BE2C (cell line): ENCODE measurements around the gene COX6B2.

ENCODE experiments used
- DNase-seq: peaks from one replicate; pipeline ENCODE4 v3.0.0-alpha.2; 2020
- H3K27me3 ChIP-seq: fragments of 250-450 bp; sonication (Bioruptor Pico); 2 replicates; pipeline ENCODE4 v1.5.1; 2020; ENCODE audit warnings: mild to moderate bottlenecking
- H3K36me3 ChIP-seq: fragments of 250-450 bp; sonication (Bioruptor Pico); 2 replicates; pipeline ENCODE4 v1.5.1; 2020; ENCODE audit warnings: mild to moderate bottlenecking
- H3K4me1 ChIP-seq: fragments of 250-450 bp; sonication (Bioruptor Pico); 2 replicates; pipeline ENCODE4 v1.5.1; 2020
- H3K4me3 ChIP-seq: 2 replicates; pipeline ENCODE4 v1.5.1; 2011; ENCODE audit warnings: low read depth, low read length
- H3K9me3 ChIP-seq: fragments of 250-450 bp; sonication (Bioruptor Pico); 2 replicates; pipeline ENCODE4 v1.5.1; 2020
- CTCF ChIP-seq: IDR thresholded peaks from 2 replicates; pipeline ENCODE4 v1.5.1; 2012; ENCODE audit warnings: mild to moderate bottlenecking, low read depth, low read length

Gene COX6B2

GRCh38 chr19:55383279-55384130, 29.0 kb upstream of the COX6B2 start:
- TF ChIP-seq CTCF = no peak
- Histone ChIP-seq H3K9me3 (no peaks in the 10 kb centered on the region), H3K4me1 (peaks cover 6% of the 10 kb centered on the region; the same call in 1 of the 2 replicates), H3K36me3 (peaks cover 25% of the 10 kb centered on the region), H3K4me3 (peak overlapping the region; percentile 86), H3K27me3 (no peaks in the 10 kb centered on the region)
- peak; percentile 79 for DNase-seq

GRCh38 chr19:55382522-55383054, 28.1 kb upstream of the COX6B2 start:
- Histone ChIP-seq H3K4me1 (peaks cover 10% of the 10 kb centered on the region), H3K27me3 (no peaks in the 10 kb centered on the region), H3K36me3 (peaks cover 16% of the 10 kb centered on the region), H3K4me3 (no peak overlapping the region), H3K9me3 (no peaks in the 10 kb centered on the region)
- no peak for TF ChIP-seq CTCF
- DNase-seq = no peak

GRCh38 chr19:55382013-55382412, 27.5 kb upstream of the COX6B2 start:
- no peak for DNase-seq
- H3K36me3 ChIP-seq = peaks cover 10% of the 10 kb centered on the region
- peaks cover 13% of the 10 kb centered on the region for H3K4me1 ChIP-seq
- no peak for TF ChIP-seq CTCF
- H3K9me3 ChIP-seq = no peaks in the 10 kb centered on the region
- no peak overlapping the region for H3K4me3 ChIP-seq
- H3K27me3 ChIP-seq = no peaks in the 10 kb centered on the region

- Histone ChIP-seq H3K27me3 (no peaks in the 10 kb centered on the region), H3K36me3 (no peaks in the 10 kb centered on the region), H3K9me3 (no peaks in the 10 kb centered on the region), H3K4me3 (no peak overlapping the region), H3K4me1 (peaks cover 10% of the 10 kb centered on the region)
- TF ChIP-seq CTCF = no peak
- no peak for DNase-seq
Measured at GRCh38 chr19:55379174-55379573, 24.7 kb upstream of the COX6B2 start.

- H3K4me3 ChIP-seq = peak overlapping the region; percentile 14
Measured at GRCh38 chr19:55377356-55378131, 23.0 kb upstream of the COX6B2 start.

More at GRCh38 chr19:55377356-55378131, 23.0 kb upstream of the COX6B2 start:
- DNase-seq = no peak
- Histone ChIP-seq H3K9me3 (no peaks in the 10 kb centered on the region), H3K36me3 (no peaks in the 10 kb centered on the region), H3K4me1 (peaks cover 13% of the 10 kb centered on the region), H3K27me3 (no peaks in the 10 kb centered on the region)
- no peak for TF ChIP-seq CTCF
